Tibial artery (tissue), 4 donors: ENCODE data around the gene OTOS.

Experiments
- DNase-seq, 2 donors: peaks; one replicate each; pipeline ENCODE4 v3.0.0-alpha.2; 2019
- H3K27ac ChIP-seq, 2 donors: fragments of 200-600 bp; sonication (generic) in 1 of 2; 1 replicate in 1 of 2; 2 replicates in 1 of 2; pipeline ENCODE4 v1.5.1; 2018 to 2019; ENCODE audit warnings: mild to moderate bottlenecking in 1 of 2
- H3K27me3 ChIP-seq, 2 donors: fragments of 200-600 bp; sonication (generic) in 1 of 2; one replicate each; pipeline versions ENCODE4 v1.5.1 to v1.6.0; 2016 to 2019
- H3K36me3 ChIP-seq, 3 donors: fragments of 200-600 bp; sonication (generic) in 2 of 3; one replicate each; pipeline ENCODE4 v1.5.1; 2016 to 2019; ENCODE audit warnings: mild to moderate bottlenecking in 2 of 3
- H3K4me1 ChIP-seq, 4 donors: fragments of 200-600 bp; sonication (generic) in 2 of 4; 1 replicate in 3 of 4; 2 replicates in 1 of 4; pipeline ENCODE4 v1.5.1; 2016 to 2019
- H3K4me3 ChIP-seq, 2 donors: fragments of 200-600 bp; sonication (generic) in 1 of 2; 1 replicate in 1 of 2; 2 replicates in 1 of 2; pipeline ENCODE4 v1.5.1; 2018 to 2019; ENCODE audit warnings: mild to moderate bottlenecking in 2 of 2
- H3K9me3 ChIP-seq, 3 donors: fragments of 200-600 bp; sonication (generic) in 1 of 3; one replicate each; pipeline ENCODE4 v1.5.1; 2016 to 2019
- intact Hi-C: fragments of 100-400 bp; cut with DNase I; formaldehyde crosslinking; loops from one replicate; pipeline ENCODE4 v1.15.0; 2023; ENCODE audit warnings: low total_unique reads
- TF ChIP-seq, protein P1 (sequence below), 2 experiments: fragments of 200-600 bp in 1 of 2; fragments of 450-650 bp in 1 of 2; IDR thresholded peaks; one replicate each; pipeline ENCODE4 v1.5.1; 2017 to 2019; ENCODE audit warnings: antibody characterized with exemption in 2 of 2, mild to moderate bottlenecking in 1 of 2, moderate library complexity in 1 of 2

OTOS gene

DNA sequence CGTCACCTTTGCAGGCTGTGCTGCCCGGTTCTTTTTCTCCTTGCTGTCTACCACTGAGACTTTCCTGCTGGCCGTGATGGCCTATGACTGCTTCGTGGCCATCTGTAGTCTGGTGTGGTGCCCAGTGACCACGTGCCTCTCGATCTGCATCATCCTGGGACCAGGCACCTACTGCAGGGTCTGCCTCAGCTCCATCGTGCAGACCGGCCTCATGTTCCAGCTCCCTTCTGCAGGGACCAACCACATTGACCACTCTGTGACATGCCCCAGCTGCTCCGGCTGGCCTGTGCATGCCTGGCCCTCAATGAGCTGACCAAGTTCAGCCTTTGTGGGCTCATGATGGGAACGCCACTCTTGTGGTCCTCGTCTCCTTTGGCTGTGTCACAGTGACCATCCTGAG lies 31.1 kb downstream of the OTOS start:
- Histone ChIP-seq H3K27ac (no peak overlapping the region), H3K9me3 (no peaks in the 10 kb centered on the region), H3K27me3 (peaks cover 0 to 20% of the 10 kb centered on the region in 2 donors), H3K4me1 (no peaks in the 10 kb centered on the region), H3K4me3 (no peak overlapping the region), H3K36me3 (no peaks in the 10 kb centered on the region)
- intact Hi-C loops, result no loop called here
- TF ChIP-seq, protein P1, sequence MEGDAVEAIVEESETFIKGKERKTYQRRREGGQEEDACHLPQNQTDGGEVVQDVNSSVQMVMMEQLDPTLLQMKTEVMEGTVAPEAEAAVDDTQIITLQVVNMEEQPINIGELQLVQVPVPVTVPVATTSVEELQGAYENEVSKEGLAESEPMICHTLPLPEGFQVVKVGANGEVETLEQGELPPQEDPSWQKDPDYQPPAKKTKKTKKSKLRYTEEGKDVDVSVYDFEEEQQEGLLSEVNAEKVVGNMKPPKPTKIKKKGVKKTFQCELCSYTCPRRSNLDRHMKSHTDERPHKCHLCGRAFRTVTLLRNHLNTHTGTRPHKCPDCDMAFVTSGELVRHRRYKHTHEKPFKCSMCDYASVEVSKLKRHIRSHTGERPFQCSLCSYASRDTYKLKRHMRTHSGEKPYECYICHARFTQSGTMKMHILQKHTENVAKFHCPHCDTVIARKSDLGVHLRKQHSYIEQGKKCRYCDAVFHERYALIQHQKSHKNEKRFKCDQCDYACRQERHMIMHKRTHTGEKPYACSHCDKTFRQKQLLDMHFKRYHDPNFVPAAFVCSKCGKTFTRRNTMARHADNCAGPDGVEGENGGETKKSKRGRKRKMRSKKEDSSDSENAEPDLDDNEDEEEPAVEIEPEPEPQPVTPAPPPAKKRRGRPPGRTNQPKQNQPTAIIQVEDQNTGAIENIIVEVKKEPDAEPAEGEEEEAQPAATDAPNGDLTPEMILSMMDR (IDR thresholded peaks at IDR 0.05), result no peak
- no peak for DNase-seq

DNA sequence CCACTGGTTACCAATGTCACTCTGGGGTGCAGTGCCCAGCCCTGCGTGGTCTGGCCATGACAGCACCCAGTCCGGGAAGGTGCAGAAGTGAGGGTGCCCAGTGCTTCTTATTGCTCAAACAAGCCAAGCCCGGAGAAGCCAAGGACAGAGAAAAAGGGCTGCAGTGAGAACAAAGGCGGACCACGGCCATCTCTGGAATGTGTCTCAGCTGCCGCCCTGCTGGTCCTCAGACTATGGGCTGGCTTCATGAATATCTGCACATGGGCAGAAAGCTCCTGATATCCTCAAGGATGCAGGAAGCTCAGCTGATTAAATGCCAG lies 33.0 kb downstream of the OTOS start:
- Histone ChIP-seq H3K27ac (no peak overlapping the region), H3K4me3 (no peak overlapping the region), H3K9me3 (no peaks in the 10 kb centered on the region), H3K4me1 (no peaks in the 10 kb centered on the region), H3K27me3 (peaks cover 0 to 20% of the 10 kb centered on the region in 2 donors), H3K36me3 (no peaks in the 10 kb centered on the region)
- intact Hi-C loops, result no loop called here
- TF ChIP-seq, protein P1 (IDR thresholded peaks at IDR 0.05), result no peak
- no peak for DNase-seq

DNA sequence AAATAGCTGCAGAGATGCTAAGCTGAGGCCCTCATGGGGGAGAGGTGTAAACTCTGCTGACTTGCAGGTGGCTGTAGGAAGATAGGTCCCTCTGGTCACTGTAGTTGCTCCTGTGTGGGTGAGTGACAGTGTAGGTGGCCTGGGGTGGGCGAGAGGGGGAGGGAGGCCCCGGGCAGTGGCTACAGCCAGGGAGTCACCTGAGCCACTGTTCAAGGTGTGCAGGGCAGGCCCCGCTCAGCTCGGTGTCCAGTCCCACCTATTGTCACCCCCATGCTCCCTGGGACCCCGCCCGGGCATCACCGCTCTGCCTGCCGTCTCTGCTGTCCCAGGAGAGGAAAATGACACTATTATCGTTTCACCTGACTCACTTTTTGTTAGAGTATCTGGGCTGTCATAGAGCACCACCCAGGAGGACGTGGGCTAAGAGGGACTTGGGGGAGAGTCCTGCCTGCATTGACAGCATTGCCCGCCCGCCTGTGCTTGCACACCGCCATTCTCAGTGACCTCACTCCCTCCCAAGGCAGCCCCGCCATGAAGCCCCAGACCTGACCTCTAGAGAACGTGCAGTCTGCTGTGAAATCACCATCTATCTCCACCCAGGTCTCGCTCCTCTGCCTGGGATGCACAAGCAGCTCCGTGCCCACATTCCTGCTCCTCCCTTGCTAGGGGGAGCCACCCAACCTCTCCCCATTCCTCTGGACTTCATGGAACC lies 33.5 kb downstream of the OTOS start:
- peaks cover 0 to 20% of the 10 kb centered on the region in 2 donors for H3K27me3 ChIP-seq
- H3K4me1 ChIP-seq, result no peaks in the 10 kb centered on the region
- no peaks in the 10 kb centered on the region for H3K36me3 ChIP-seq
- H3K4me3 ChIP-seq, result no peak overlapping the region
- intact Hi-C loops, result no loop called here
- TF ChIP-seq, protein P1 (IDR thresholded peaks at IDR 0.05), result no peak
- no peak for DNase-seq
- no peak overlapping the region for H3K27ac ChIP-seq
- H3K9me3 ChIP-seq, result no peaks in the 10 kb centered on the region

DNA sequence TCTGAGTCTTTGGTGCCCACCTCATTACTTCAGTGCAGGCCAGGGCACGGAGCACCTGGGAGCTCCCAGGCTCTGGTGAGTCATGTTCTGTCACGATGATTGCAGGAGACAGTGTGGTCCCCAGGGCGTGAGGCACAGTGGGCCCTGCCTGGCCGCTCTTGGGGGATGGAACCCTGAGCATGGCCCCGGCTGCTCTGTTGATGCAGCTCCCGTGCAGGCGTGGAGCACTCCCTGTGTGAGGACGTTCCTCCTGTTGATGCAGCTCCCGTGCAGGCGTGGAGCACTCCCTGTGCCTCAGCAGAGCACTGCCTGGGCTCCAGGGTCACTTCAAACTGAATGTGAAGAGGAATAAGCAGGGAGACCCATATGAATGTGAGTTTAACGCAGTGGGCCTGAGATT lies 34.5 kb downstream of the OTOS start:
- Histone ChIP-seq H3K27me3 (peaks cover 0 to 17% of the 10 kb centered on the region in 2 donors), H3K4me1 (no peaks in the 10 kb centered on the region), H3K9me3 (no peaks in the 10 kb centered on the region), H3K27ac (no peak overlapping the region), H3K36me3 (no peaks in the 10 kb centered on the region), H3K4me3 (no peak overlapping the region)
- TF ChIP-seq, protein P1 (IDR thresholded peaks at IDR 0.05), result no peak
- no peak for DNase-seq
- intact Hi-C loops, result no loop called here

DNA sequence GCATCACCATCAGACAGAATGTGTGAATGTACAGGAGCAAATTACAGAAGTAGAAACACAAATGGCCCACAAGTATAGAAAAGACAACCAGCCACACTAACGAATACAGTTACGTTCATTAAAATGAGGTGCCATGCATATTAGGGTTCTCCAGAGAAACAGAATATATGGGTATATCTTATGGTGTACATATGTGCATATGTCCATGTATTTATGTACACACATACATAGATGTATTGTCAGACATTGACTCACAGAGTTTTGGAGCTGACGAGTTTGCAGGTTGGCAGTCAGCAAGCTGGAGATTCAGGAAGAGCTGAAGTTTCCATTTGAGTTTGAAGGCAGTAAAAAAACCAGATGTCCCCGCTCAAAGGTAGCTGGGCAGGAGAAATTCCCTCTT lies 37.3 kb downstream of the OTOS start:
- TF ChIP-seq, protein P1 (IDR thresholded peaks at IDR 0.05), result no peak
- no peaks in the 10 kb centered on the region for H3K9me3 ChIP-seq
- H3K4me3 ChIP-seq, result no peak overlapping the region
- DNase-seq, result no peak
- H3K36me3 ChIP-seq, result no peaks in the 10 kb centered on the region
- intact Hi-C loops, result no loop called here
- H3K27me3 ChIP-seq, result peaks cover 0 to 21% of the 10 kb centered on the region in 2 donors
- H3K27ac ChIP-seq, result no peak overlapping the region
- H3K4me1 ChIP-seq, result no peaks in the 10 kb centered on the region

DNA sequence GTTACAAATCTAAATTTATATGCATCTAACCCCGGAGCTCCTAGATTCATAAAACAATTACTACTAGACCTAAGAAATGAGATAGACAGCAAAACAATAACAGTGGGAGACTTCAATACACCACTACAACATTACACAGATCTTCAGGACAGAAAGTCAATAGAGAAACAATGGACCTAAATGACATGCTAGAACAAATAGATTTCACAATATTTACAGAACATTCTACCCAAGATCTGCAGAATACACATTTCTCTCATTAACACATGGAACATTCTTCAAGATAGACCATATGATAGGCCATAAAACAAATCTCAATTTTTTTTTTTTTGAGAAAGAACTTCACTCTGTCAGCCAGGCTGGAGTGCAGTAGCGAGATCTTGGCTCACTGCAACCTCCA lies 42.1 kb downstream of the OTOS start:
- DNase-seq, result no peak

More for the DNA sequence above, 42.1 kb downstream of the OTOS start:
- intact Hi-C loops, result no loop called here
- H3K36me3 ChIP-seq, result peaks cover 0 to 4% (median 0%) of the 10 kb centered on the region in 3 donors
- peaks cover 0 to 35% of the 10 kb centered on the region in 2 donors for H3K27me3 ChIP-seq
- TF ChIP-seq, protein P1 (IDR thresholded peaks at IDR 0.05), result no peak
- H3K4me1 ChIP-seq, result no peaks in the 10 kb centered on the region
- H3K4me3 ChIP-seq, result no peak overlapping the region
- peaks cover 0 to 8% (median 0%) of the 10 kb centered on the region in 3 donors for H3K9me3 ChIP-seq
- no peak overlapping the region for H3K27ac ChIP-seq
